ENCODE data around the gene MS4A15. TPM values are rescaled to one million over a fixed set of nuclear protein-coding genes. Genes with fewer than 3 reads are reported as not detected.

MS4A15 gene
- total RNA-seq, 1 experiment from 2014 or later, result not detected

DNA sequence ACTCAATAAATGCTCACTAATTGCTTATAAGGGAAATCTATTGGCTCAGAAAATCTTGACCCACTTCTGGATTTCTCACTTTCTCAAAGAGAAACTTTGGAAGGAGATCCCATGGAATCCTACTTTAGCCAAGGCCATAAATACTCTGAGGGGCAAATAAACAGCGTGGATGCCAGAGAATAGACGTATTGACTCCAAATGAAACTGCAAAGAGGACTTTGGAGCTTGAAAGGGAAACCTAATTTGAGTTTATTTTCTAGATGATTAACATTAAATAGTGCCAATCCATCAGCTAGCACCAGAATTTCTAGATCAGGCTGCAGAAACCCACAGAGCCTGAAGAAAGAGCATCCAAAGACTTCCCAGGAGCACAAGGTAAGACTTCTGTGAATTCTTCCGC lies 32.2 kb upstream of the MS4A15 start, which contains the start of gene MS4A18:
Gene MS4A18 (plus strand): TSS at position 301 of the 400 bp plus-strand sequence.
- no peak within 1 kb of the TSS for H3K4me3 Mint-ChIP-seq (ENCODE audit: low read depth, unreplicated experiment)
- CTCF ChIA-PET, result no interaction called here
- intact Hi-C loops (cut with micrococcal nuclease; ENCODE audit: unreplicated experiment), result no loop called here
- no peaks in the 10 kb centered on the region for H3K36me3 Mint-ChIP-seq (ENCODE audit: insufficient read depth, unreplicated experiment)
- no peak within 1 kb of the TSS for H3K27ac Mint-ChIP-seq (ENCODE audit: unreplicated experiment)
- H3K9me3 Mint-ChIP-seq (ENCODE audit: low read depth, unreplicated experiment), result no peaks in the 10 kb centered on the region
- TF ChIP-seq, protein P1, sequence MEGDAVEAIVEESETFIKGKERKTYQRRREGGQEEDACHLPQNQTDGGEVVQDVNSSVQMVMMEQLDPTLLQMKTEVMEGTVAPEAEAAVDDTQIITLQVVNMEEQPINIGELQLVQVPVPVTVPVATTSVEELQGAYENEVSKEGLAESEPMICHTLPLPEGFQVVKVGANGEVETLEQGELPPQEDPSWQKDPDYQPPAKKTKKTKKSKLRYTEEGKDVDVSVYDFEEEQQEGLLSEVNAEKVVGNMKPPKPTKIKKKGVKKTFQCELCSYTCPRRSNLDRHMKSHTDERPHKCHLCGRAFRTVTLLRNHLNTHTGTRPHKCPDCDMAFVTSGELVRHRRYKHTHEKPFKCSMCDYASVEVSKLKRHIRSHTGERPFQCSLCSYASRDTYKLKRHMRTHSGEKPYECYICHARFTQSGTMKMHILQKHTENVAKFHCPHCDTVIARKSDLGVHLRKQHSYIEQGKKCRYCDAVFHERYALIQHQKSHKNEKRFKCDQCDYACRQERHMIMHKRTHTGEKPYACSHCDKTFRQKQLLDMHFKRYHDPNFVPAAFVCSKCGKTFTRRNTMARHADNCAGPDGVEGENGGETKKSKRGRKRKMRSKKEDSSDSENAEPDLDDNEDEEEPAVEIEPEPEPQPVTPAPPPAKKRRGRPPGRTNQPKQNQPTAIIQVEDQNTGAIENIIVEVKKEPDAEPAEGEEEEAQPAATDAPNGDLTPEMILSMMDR (IDR thresholded peaks at IDR 0.05; ENCODE audit: unreplicated experiment), result no peak
- no TSS peak for BruUV-seq (replicated peaks)
- peaks cover 51% of the 10 kb centered on the region for H3K27me3 Mint-ChIP-seq (ENCODE audit: unreplicated experiment)
- no peaks in the 10 kb centered on the region for H3K4me1 Mint-ChIP-seq (ENCODE audit: low read depth, unreplicated experiment)
- DNase-seq, result no peak

DNA sequence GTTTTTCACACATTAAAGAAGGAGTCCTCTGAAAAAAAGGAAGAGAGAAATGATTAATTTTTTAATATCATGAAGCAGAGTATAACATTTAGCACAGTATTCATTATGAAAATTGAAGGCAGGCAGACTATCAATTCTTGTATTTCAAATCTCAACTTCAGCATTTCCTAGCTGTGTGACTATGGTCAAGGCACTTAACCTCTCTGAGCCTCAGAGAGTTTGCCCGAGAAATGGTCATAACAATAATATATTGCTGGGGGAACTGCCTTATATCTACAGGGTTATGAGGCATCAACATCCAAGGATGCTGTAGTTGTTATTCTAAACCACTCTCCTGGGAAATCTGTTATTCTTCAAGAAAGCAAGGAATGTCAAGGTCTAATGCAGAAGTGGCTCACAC lies 31.1 kb upstream of the MS4A15 start:
- Mint-ChIP-seq H3K4me1 (ENCODE audit: low read depth, unreplicated experiment) (no peaks in the 10 kb centered on the region), H3K27me3 (ENCODE audit: unreplicated experiment) (peaks cover 63% of the 10 kb centered on the region), H3K36me3 (ENCODE audit: insufficient read depth, unreplicated experiment) (no peaks in the 10 kb centered on the region), H3K27ac (ENCODE audit: unreplicated experiment) (no peak overlapping the region), H3K9me3 (ENCODE audit: low read depth, unreplicated experiment) (no peaks in the 10 kb centered on the region), H3K4me3 (ENCODE audit: low read depth, unreplicated experiment) (no peak overlapping the region)
- CTCF ChIA-PET, result no interaction called here
- no peak for DNase-seq
- no TSS peak for BruUV-seq (replicated peaks)
- intact Hi-C loops (cut with micrococcal nuclease; ENCODE audit: unreplicated experiment), result no loop called here
- TF ChIP-seq, protein P1 (IDR thresholded peaks at IDR 0.05; ENCODE audit: unreplicated experiment), result no peak

DNA sequence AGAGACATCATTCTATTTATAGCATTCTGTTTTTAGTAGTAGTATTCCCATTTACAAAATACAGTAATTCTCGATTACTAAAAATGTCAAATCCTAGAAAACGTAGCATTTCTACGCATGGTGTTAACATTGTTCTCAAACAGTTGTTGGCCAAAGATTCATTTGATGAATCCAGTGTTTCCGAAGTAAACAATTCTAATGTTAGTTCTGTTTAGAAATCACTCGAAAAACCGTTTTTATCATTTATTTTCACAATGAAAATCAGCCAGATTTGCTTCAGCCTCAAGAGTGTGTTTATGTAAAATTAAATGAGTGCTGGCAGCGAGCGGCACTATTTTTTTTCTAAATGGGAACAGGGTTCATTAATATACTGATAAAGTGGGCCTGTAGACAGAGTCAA lies 25.1 kb upstream of the MS4A15 start:
- no peak overlapping the region for H3K4me3 Mint-ChIP-seq (ENCODE audit: low read depth, unreplicated experiment)
- intact Hi-C loops (cut with micrococcal nuclease; ENCODE audit: unreplicated experiment), result no loop called here
- BruUV-seq (replicated peaks), result no TSS peak
- DNase-seq, result no peak
- H3K27ac Mint-ChIP-seq (ENCODE audit: unreplicated experiment), result no peak overlapping the region
- no peaks in the 10 kb centered on the region for H3K9me3 Mint-ChIP-seq (ENCODE audit: low read depth, unreplicated experiment)
- TF ChIP-seq, protein P1 (IDR thresholded peaks at IDR 0.05; ENCODE audit: unreplicated experiment), result no peak
- H3K27me3 Mint-ChIP-seq (ENCODE audit: unreplicated experiment), result peaks cover 50% of the 10 kb centered on the region
- H3K36me3 Mint-ChIP-seq (ENCODE audit: insufficient read depth, unreplicated experiment), result no peaks in the 10 kb centered on the region
- CTCF ChIA-PET, result no interaction called here
- no peaks in the 10 kb centered on the region for H3K4me1 Mint-ChIP-seq (ENCODE audit: low read depth, unreplicated experiment)

DNA sequence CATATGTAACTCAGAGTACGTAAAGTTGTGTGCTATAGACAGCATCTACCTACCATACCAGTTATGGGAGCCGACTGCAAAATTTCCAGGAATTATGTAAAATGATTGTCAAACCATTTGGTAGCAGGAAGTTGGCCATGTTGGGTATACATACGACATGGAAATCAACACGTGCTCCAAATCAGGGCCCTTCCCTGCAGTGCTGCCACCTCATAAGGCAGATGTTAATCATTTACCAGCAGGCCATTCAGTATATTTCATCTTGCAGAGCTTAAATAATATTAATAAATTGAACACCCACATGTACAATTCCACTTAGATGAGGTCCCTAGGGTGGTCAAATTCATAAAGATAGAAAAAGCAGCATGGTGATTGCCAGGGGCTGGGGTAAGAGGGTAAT lies 22.4 kb upstream of the MS4A15 start:
- no peaks in the 10 kb centered on the region for H3K4me1 Mint-ChIP-seq (ENCODE audit: low read depth, unreplicated experiment)
- intact Hi-C loops (cut with micrococcal nuclease; ENCODE audit: unreplicated experiment), result no loop called here
- CTCF ChIA-PET, result interaction anchor here (0.7 kb wide), 1 partner anchor 11 kb away, joined by 4 read pairs; no protein-coding TSS in a partner anchor
- peaks cover 52% of the 10 kb centered on the region for H3K27me3 Mint-ChIP-seq (ENCODE audit: unreplicated experiment)
- no peak overlapping the region for H3K4me3 Mint-ChIP-seq (ENCODE audit: low read depth, unreplicated experiment)
- H3K36me3 Mint-ChIP-seq (ENCODE audit: insufficient read depth, unreplicated experiment), result peaks cover 3% of the 10 kb centered on the region
- no peaks in the 10 kb centered on the region for H3K9me3 Mint-ChIP-seq (ENCODE audit: low read depth, unreplicated experiment)
- no peak overlapping the region for H3K27ac Mint-ChIP-seq (ENCODE audit: unreplicated experiment)
- TF ChIP-seq, protein P1 (IDR thresholded peaks at IDR 0.05; ENCODE audit: unreplicated experiment), result no peak
- no peak for DNase-seq
- BruUV-seq (replicated peaks), result no TSS peak
